ENCODE measurements around the gene NEAT1. TPM values are rescaled to one million over a fixed set of nuclear protein-coding genes. Genes with fewer than 3 reads are reported as not detected.

NEAT1 gene
- total and polyA plus RNA-seq, 9 of the 15 experiments (the other 6 are each of a cell fraction or from before 2014, with no cell fraction given): 20.1 to 389 (median 62.8) TPM

DNA sequence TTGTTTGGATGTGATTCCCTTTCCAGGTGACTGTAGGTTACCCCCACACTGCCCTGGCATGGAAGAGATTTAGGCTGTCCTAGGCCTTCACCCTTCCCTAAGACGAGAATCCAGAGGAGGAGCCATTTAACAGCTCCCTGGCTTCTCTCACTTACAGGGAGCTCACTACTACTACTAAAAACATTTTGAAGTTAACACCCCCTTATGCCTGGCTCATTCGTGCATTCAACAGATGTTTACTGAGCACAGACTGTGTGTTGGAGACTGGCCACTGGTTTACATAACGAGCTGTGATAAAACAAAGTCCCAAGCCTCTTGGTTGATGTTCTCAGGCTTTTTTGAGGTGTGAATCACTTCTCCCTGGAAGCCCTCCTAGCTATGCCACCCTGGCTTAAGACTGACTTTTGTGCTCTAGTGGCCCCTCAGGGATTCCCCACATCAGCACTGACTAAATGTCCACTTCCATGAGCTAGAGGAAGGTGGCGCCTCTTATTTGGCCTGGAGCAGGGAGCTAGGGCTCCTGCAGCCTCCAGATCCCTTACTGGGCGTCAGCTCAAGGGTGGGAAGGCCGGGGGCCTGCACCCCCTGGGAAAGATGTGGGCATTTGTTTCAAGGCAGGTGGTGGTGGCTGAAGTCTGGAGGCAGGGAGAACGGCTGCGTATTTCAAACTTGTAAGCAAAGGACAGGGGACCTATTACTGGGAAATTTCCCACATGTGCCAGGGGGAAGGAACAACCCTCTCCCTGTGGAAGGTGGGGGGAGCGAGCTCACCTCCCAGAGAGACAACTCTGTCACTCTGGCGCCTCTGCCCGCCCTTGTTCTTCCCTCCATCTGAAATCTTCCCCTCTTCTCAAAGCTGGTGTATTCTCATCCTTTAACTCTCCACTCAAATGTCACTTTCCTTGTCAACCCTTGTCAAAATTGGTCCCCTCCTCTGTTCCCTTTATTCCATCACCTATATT lies 56.9 kb downstream of the NEAT1 start (continued):
- TF ChIP-seq RAD21 (CRISPR knock-in tag; conservative IDR thresholded peaks at IDR 0.05 in 1 of 2, IDR thresholded peaks at IDR 0.05 in 1 of 2) (peak; percentile 54 to 57; a peak in 3 of 4 replicates), MXI1 (IDR thresholded peaks at IDR 0.05; ENCODE audit: low read depth, low read length) (no peak), HNRNPH1 (optimal IDR thresholded peaks at IDR 0.05; ENCODE audit: low read depth, low read length) (no peak), HNRNPL (IDR thresholded peaks at IDR 0.05; ENCODE audit: low read depth, low read length) (no peak), KLF6 (CRISPR knock-in tag; IDR thresholded peaks at IDR 0.05; ENCODE audit: borderline replicate concordance) (no peak), SREBF1 (IDR thresholded peaks at IDR 0.05; ENCODE audit: borderline replicate concordance, low read depth, low read length) (0 out of 2 replicates have a peak, but pooled peaks have one; percentile 11), TAF1 (IDR thresholded peaks at IDR 0.05; ENCODE audit: control insufficient read depth, extremely low read depth, insufficient read depth, low read length, severe bottlenecking) (no peak), TAL1 (IDR thresholded peaks at IDR 0.05) (no peak), REST (IDR thresholded peaks at IDR 0.05; ENCODE audit: borderline replicate concordance) (peak; percentile 42; the same call in 1 of the 2 replicates), REST (CRISPR knock-in tag; IDR thresholded peaks at IDR 0.05; ENCODE audit: low read depth) (no peak), ERF (CRISPR knock-in tag; IDR thresholded peaks at IDR 0.05) (no peak), ETV6 (IDR thresholded peaks at IDR 0.05; ENCODE audit: borderline replicate concordance in 1 of 2, low read depth in 2 of 2, low read length in 1 of 2) (no peak), ETV6 (CRISPR knock-in tag; IDR thresholded peaks at IDR 0.05; ENCODE audit: borderline replicate concordance) (no peak), CTCF (IDR thresholded peaks at IDR 0.05 in 2 of 3, conservative IDR thresholded peaks at IDR 0.05 in 1 of 3; ENCODE audit: insufficient read depth in 2 of 3, low read depth in 1 of 3, low read length in 3 of 3) (peak; percentile 54 to 67 (median 65)), FIP1L1 (IDR thresholded peaks at IDR 0.05; ENCODE audit: low read depth, low read length, poor library complexity, severe bottlenecking) (no peak), ZNF644 (tag; IDR thresholded peaks at IDR 0.05; ENCODE audit: low read depth) (peak; percentile 52; the same call in 1 of the 2 replicates)

Data from K562 (cell line).